HK-2 (cell line): ENCODE data around the gene CLDND2.

Source experiments
- DNase-seq: peaks from one replicate; pipeline ENCODE4 v3.0.0-alpha.2; 2018; ENCODE audit not compliant: unreplicated experiment

Gene CLDND2

GRCh38 chr19:51331193-51331592 lies 37.6 kb downstream of the CLDND2 start:
- DNase-seq = no peak

GRCh38 chr19:51330366-51330765 lies 38.4 kb downstream of the CLDND2 start:
- no peak for DNase-seq

GRCh38 chr19:51329411-51329810 lies 39.4 kb downstream of the CLDND2 start:
- no peak for DNase-seq

- DNase-seq = peak; percentile 88
These were observed 41.5 kb downstream of the CLDND2 start for GRCh38 chr19:51327066-51328001.

- no peak for DNase-seq
These were observed 42.4 kb downstream of the CLDND2 start for GRCh38 chr19:51326216-51327065.

- DNase-seq = no peak
These were observed 43.4 kb downstream of the CLDND2 start for GRCh38 chr19:51325161-51325976.

- no peak for DNase-seq
These were observed 44.7 kb downstream of the CLDND2 start for GRCh38 chr19:51324167-51324481.

GRCh38 chr19:51323481-51324166 lies 45.2 kb downstream of the CLDND2 start:
- no peak for DNase-seq

GRCh38 chr19:51321799-51322198 lies 47.0 kb downstream of the CLDND2 start:
- DNase-seq = no peak

GRCh38 chr19:51320280-51320657 lies 48.5 kb downstream of the CLDND2 start:
- no peak for DNase-seq

- no peak for DNase-seq
These were observed 49.0 kb downstream of the CLDND2 start for GRCh38 chr19:51319649-51320279.

- DNase-seq = no peak
These were observed 49.8 kb downstream of the CLDND2 start for GRCh38 chr19:51318687-51319648.

GRCh38 chr19:51317968-51318367 lies 50.8 kb downstream of the CLDND2 start:
- no peak for DNase-seq

- DNase-seq = no peak
These were observed 51.4 kb downstream of the CLDND2 start for GRCh38 chr19:51317376-51317775.
